Stimulated activated CD4-positive, alpha-beta T cell treated with anti-CD3 and anti-CD28 coated beads, TNF-alpha, amount 100 ng/mL, for 1 hour (primary cell): Measurements from ENCODE around the gene UBASH3A.
"Not testable (repeated sequence)": the region's sequence is repeated elsewhere in the genome, so short reads cannot be mapped to it uniquely, and the experiment has no call there.

Source experiments
- DNase-seq, 3 donors: peaks; one replicate each; pipeline ENCODE4 v3.0.0-alpha.2; 2020; ENCODE audit warnings: low read depth in 3 of 3, low spot score in 1 of 3

Gene UBASH3A

DNA sequence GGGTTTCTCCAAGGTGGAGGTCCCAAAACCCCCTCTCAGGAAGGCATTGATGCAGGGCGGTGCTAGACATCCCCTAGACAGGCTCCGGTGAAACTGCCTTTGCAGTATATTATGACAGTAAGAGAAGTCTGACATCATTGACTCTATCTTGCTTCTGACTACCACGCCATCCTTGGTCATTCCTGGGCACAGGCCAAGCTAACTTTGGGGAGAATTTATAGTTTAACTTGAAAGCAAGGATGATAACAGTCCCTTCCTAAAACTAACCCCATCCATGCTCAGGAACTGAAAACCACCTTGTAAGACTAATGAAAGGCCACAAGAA, 62.1 kb downstream of the UBASH3A start:
- DNase-seq, result no peak

DNA sequence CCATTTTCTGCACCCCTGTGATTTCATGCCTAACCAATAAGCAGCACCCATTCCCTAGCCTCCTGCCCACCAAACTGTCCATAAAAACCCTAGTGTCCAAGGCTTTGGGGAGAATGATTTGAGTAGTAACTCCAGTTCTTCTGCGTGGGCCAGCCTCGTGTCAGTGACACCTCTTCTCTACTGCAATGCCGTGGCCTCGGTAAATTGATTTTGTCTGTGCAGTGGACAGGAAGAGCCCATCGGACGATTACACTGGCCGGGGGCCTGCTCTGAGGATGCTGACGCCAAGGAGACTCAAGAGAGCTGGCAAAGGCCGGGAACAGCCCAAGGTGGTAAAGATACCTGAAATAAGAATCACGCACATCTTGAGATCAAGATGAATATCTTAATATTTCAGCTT, 63.0 kb downstream of the UBASH3A start:
- DNase-seq, result no peak

DNA sequence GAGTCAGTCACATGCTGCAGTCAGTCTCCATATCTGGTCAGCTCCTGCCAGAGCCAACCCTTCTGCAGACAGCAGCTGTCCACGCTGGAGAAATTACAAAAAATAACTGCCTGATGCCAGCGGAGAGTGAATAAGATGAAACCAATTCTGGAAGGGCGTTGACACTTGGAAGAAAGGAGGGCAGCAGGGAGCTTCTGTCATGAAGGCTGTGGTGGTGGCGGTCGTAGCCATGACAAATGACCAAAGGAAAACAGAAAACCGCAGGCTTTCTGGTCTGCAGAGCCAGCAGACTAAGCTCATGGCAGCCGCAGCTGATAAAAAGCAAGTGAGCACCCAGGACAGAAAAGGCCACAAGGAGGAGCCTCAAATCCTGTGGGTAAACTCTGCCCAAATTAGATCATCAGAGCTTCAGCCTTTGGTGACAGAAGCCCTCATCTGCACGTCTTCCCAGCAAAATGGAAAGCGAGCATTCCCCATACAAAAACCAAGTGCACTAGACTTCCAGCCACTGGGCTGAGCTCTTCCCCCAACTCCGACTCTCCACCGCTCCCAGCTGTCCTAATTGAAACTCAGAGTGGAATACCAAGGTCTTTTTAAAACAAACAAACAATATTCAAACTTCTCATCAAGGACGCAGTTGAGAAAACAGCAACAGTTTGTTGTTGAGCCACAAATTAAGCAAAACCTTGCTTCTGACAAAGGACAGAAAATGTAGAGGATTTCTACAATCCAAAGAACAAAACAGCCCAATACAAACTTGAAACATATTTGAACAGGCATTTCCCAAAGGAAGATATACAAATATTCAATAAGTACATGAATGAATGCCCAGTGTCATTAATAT, 63.7 kb downstream of the UBASH3A start:
- no peak for DNase-seq

DNA sequence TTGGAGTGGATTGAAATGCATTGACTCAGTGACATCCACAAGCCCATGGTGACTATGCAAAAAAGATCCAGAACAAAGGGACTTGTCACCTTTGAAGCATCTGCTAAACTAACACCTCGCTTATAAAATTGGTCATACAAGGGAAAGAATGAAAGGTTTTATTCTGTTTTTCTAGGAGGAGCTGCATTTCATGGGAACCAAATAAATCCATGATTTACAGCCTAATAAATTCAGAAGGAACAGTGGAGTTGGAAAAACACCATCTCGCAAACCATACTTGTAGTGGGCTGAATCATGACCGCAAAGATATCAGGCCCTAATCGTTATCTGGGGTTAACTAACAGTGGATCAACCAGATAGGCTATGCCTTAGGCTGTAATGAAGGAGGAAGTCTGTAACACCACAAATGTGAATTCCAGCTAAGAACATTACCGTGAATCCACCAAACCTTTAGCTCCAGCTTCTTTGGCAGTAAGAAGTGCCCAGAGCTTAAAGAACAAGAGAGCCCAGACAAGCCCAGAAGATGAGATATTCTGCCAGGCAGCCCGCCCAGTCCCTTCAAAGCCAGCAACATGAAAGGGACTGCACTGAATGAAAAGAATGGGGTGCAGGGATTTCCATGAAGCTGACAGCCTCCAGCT, 64.9 kb downstream of the UBASH3A start:
- DNase-seq, result no peak

DNA sequence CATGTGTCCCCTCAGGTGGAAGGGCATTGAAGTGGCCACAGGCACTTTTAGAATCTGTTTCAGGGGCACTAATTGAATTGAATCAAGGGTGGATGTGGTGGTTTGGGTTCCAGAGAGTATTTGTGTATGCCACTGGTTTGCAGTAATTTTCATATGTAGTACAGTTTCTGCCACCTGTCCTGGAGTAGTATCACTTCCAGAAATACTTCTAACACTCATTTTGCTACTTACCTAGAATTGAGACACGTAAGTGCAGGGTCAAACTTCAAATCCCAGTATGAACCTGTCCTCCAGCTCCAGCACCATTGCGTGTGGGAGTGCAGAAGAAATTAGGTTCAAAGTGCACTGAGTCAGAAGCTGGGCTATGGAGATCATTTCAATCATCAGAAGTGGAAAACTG, 65.6 kb downstream of the UBASH3A start:
- DNase-seq, result no peak

DNA sequence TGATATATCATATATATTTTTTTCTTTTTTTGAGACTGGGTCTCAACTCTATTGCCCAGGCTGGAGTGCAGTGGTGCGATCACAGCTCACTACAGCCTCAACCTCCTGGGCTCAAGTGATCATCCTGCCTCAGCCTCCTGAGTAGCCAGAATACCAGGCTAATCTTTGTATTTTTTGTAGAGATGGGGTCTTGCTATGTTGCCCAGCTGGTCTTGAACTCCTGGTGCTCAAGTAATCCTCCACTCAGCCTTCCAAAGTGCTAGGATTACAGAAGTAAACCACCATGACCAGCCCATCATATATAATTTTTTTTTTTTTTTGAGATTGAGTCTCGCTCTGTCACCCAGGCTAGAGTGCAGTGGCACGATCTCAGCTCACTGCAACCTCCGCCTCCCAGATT, 66.0 kb downstream of the UBASH3A start:
- DNase-seq, result not testable (repeated sequence)

DNA sequence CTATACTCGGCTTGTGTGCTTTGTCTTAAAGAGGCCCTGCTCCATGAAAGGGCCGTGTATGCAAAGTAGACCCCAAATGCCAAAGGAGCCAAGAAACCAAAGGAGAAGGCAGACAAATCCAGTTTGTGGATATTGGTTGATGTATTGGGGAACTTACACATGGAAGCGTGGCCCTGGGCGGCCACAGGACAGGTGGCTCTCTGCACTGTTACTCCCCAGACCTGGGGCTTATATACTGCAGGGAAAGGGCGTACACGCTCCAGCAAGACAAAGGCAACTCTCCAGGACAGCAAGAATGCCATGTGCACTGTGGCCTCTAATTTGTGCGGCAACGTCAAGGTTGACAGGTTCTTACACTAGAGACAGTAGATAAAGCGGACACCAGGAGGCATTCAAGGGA, 67.5 kb downstream of the UBASH3A start:
- DNase-seq, result no peak

DNA sequence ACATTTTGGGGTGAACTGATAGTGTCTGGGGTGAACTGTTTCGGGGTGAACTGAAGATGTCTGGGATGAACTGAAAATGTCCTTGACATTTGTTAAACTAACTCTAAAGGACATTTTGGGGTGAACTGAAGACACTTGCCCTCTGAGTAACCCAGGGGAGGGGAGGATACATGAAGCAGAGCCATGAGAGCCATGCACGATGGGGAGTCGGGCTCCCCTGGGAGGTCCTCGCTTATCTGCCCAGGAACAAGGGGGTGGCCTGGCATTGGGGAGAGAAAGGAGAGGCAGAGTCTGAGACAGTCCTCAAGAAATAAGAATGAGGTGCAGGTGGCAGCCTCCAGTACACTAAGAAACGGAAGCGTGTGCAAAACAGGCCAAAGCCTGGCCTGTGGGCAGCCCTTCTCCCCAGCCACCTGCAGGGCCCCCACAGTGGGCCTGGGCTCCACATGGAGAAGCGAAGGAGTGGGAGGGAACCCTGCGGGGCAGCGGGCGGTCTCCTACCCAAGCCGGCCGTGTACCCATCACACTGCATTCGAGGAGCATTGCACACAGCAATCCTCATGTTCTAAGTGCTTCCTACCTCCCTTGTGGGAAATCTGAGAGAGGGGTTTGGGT, 68.1 kb downstream of the UBASH3A start:
- no peak for DNase-seq

DNA sequence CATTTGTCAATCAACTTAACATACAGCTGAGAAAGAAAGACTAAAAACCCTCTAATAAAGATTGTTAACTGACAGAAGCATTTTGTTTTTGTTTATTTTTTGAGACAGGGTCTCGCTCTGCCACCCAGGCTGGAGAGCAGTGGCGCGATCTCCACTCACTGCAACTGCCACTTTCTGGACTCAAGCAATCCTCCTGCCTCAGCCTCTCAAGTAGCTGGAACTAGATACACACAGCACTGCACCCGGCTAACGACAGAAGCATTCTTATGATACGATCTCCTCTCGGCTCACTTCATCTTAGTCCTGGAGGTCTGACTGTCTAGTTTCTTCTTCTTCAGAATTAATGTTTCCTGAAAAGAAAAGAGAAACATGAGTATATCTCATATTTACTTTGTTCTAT, 68.8 kb downstream of the UBASH3A start:
- no peak for DNase-seq

DNA sequence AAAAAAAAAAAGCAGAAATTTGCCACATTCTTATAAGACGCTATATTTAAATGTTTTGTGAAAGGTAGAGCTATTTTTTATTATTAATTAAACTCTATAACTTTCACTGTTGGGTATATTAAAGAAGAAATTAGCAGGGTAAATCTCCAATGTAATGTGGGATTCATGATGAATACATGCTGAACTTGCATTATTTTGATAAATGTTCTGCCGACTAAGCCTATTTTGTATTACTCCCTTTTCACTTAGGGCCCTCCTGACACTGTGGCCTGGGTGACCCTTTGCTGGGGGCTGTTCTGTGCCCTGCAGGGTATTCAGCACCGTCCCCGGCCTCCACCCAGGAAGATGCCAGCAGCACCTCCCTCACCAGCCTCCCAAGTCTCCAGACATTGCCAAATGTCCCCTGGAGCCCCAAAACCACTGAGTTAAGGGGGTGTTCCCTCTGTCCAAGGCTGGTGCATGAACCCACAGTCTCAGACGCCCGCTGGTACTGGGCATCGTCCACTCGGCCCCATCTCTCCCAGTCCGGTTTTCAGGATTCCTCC, 69.9 kb downstream of the UBASH3A start:
- DNase-seq, result no peak

DNA sequence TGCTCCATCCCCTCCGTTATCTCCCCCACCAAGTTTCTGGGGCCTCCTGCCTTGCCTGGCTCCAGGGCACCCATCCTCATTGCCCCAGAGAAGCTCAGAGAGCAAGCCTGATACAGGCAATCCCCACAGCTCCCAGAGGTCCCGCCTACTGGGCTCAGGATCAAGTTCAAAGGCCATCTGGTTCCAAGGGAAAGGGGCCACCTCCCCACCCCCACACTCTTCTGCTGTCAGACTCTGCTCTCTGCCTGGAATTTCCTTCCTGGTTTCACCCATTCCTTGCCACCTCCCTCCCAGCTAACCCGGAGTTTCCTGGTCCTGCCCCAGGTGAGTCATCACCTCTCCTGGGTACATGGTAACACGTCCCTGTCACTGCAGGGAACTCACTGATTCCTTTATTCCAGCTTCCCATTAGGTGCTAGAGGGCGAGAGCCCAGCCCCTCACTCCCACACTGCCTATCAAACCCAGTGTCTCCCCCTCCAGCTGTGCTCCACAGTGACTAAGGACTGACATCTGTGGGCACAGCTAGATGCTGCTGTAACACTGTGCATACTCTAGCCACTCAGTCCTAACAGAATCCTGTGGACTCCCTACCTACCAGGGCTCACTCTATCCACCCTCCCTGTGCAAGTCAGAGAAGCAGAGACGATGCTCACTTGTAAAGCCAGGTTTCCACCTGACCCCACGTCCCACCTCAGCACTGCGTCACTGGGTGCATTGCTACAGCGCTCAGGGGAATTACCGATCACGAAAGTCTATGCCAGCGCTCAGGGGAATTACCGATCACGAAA, 70.5 kb downstream of the UBASH3A start:
- DNase-seq, result no peak

DNA sequence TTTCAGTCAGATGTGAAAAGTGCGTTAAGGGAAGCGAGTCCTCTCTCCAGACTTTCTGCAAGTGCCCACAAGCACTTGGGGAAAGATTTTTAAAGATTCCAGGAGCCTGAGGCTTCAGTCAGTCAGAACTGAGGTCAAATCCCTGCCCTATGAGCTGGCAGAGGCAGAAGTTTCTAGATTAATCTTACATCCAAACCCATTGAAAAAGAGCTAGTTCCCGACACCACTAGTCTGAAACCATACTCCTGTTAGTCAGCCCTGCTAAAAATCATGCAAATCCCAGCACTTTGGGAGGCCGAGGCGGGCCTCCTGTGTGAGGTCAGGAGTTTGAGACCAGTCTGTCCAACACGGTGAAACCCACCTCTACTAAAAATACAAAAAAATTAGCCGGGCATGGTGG, 71.3 kb downstream of the UBASH3A start:
- DNase-seq, result no peak

DNA sequence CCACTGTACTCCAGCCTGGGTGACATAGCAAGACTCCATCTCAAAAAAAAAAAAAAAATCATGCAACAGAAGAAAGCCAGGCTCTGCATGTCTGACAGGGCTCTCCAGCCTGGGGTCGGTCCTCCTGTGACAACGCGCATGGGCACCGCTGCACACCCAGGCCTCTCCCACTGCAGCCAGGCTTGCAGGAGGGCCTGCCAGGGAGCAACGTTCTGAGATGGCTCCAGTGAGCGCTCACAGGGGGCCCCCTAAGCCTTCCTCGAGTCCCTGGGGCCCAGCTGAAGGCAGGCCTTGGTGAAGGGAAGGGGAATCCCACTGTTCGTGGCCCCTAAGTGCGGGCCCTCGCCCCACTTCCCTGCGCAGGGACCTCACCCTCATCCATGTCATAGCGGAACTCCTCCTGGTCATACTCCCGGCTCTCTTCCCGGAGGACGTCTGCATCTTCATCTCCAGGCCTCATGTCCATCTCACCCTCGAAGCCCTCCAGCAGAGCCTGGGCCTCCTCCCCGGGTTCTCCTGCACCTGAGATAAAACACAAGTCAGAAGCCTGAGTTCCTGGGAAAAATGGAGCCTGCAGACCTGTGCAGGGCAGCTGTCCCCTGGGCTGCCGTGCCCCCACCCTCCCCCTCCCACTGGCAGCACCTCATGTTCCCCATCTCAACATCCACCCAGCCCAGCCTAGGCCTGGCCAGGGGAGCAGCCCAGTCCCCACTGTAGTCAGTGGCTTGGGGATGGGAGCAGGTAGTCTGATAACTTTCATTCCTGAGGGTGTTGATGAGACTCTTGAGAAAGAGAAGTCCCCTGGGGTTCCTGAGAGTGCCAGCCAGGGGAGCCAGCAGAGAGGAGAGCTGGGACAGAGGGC, 72.1 kb downstream of the UBASH3A start:
- no peak for DNase-seq

DNA sequence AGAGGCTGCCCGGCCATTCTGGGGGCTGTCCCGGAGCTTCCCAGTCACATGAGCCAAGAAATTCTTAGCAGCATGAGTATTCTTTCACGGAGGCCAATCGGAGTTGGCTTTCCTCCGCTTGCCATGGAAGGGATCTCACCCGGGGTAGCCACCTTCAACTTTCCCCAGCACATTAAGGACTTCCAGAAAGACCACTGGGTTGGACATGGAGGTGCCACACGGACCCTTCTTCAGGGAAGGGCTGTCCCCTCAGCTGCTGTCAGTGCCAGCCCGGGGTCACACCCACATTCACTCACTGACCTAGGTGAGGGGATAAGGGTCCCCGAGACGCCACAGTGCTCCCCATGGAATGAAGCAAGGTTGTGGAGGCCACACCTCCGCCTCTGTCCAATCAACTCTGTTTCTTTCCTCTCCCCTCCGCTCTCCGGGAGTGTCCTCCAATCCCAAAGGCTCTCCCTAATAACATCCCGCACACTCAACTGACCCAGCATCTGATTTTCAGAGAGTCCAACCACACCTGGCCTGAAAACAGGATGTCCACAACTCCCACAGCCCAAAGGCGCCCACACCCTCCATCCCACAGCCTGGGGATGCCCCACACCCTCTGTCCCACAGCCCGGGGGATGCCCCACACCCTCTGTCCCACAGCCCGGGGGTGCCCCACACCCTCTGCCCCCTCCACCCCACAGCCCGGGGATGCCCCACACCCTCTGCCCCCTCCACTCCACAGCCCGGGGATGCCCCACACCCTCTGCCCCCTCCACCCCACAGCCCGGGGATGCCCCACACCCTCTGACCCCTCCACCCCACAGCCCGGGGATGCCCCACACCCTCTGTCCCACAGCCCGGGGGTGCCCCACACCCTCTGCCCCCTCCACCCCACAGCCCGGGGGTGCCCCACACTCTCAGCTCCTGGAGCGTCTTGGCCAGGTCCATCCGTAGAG, 73.0 kb downstream of the UBASH3A start:
- no peak for DNase-seq

DNA sequence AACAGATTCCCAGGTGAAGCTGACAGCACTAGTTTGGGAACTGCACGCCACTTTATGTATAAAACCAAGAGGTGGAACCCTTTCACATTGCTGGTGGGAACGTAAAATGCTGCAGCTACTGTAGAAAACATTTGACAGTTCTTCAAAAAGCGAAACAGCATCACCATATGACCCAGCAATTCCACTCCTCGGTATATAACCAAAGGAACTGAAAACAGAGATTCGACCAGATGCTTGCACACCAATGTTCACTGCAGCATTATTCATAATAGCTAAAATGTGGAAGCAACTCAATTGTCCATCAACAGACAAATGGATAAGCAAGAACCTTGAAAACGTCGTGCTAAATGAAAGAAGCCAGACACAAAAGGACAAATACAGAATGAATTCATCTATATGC, 74.8 kb downstream of the UBASH3A start:
- no peak for DNase-seq

DNA sequence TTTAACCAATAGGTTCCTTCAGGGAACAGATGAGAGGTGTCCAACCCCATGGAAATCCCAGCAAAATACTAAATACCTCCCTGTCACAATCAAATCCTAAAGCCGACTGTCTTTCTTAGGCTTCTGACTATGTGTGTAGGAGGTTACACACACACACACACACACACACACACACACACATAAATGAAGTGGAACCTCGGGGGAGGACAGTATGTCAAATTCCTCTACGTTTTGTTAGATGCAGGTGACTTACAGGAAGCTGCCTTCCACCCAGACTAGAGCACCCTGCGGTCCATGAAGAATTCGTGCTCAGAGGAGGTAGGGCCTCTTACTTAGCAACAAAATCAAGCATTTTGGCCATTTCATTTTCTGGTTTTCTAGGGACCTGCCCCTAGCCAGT, 75.9 kb downstream of the UBASH3A start:
- DNase-seq, result no peak

DNA sequence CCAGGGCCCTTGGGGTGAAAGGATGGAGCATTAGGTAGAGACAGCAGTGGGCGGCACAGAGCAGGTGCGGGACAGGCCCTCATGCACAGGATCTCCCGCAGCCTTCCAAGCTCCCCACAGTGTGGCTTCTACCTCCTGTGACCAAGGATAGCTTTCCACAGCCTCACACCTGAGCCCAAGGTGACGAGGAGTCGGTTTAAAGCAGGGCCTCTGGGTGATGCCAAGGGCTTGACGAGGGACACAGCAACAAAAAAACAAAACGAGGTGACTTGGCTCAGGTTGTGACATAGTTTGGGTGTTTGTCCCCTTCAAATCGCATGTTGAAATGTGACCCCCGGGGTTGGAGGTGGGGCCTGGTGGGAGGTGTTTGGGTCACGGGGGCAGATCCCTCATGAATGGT, 77.0 kb downstream of the UBASH3A start:
- no peak for DNase-seq

DNA sequence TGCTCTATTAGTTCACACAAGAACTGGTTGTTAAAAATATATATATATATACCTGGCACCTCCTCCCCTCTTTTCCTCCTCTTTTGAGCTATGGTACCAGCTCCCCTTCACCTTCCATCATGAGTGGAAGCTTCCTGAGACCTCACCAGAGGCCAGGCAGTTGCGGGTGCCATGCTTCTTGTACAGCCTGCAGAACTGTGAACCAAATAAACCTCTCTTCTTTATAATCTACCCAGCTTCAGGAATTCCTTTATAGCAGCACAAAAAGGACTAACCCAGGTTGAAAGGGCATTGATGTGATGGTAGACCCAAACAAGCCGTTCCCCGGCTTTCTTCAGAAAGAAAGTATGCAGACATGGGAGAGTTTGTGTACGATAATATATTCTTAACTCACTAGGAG, 77.5 kb downstream of the UBASH3A start:
- DNase-seq, result no peak

DNA sequence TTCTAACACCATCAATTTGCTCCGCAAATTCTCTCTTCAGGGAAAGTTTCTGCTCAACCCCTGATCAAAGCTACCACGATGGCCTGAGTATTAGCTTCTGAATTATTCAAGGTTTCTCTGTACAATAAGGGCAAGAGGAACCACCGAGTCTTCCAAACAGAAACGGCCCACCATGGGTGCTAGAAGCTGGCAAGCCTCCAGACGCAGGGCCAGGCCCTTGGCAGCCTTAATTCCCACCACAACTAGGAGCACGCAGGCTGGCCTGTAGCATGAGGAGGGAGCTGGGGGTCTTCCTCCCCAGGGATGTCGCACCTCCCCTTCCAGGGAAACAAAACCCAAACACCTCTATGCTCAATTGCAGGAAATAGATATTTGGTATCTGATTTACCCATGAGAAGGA, 81.3 kb downstream of the UBASH3A start:
- no peak for DNase-seq
